Activated CD8-positive, alpha-beta memory T cell treated with anti-CD3 and anti-CD28 coated beads, Interleukin-2, amount 50 U/mL, for 1 hour (primary cell): ENCODE measurements around the gene RAP2A.

Experiments used
- DNase-seq: peaks from one replicate; pipeline ENCODE4 v3.0.0-alpha.2; 2020; ENCODE audit errors: extremely low read depth

Gene RAP2A

DNA sequence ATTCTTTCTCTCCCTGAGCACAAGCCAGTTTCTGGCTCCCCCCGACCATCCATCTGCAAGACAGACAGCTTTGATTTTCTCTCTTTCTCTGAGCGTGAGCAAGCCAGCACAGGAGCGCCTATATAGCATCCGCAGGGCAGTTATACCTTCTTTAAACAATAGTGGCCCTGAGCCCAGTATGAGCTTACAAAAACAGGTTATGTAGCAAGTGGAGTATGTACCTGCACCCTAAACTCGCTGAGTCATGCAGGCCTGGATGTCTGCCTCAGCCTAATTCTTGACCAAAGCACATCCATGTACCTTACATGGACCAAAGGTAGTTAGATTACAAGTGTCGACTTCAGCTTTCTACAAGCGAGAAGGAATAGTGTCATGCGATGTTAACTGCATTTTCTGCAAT is 61.7 kb downstream of the RAP2A start:
- DNase-seq: no peak

DNA sequence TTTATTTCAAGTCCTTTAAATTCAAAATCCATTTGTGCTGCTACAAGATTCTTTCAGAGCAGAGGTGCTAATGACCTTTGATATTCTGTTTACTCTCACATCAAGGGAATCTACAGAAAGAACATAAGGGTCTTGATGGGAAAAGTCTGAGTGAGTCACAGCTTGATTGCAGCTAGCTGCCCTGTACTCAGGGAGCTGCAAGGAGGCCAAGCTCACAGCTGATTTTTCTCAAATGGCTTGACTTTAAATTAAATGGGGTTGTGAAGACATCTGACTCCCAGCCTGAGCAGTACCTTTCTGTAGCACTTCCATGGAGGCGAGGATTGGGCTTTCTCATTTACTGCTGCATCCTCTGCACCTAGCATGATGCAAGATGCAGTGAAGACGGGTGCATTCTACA is 62.5 kb downstream of the RAP2A start:
- no peak for DNase-seq

DNA sequence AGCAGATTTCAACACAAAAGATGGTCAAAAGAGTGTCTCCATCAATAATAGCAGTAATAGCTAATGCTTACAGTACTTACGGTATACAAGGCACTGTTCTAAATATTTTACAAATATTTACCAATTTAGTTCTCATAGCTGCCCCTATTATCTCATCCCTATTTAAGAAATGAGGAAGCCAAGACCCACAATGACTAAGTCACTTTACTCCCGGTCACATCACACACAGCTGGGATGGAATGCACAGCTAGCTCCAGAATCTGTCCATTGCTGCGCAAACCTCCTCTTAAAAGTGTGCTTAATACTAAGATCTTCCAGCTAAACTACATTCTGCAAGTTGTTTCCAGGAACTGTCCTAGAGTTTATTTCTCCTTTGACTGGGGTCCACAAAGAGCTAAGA is 63.4 kb downstream of the RAP2A start:
- DNase-seq: no peak

DNA sequence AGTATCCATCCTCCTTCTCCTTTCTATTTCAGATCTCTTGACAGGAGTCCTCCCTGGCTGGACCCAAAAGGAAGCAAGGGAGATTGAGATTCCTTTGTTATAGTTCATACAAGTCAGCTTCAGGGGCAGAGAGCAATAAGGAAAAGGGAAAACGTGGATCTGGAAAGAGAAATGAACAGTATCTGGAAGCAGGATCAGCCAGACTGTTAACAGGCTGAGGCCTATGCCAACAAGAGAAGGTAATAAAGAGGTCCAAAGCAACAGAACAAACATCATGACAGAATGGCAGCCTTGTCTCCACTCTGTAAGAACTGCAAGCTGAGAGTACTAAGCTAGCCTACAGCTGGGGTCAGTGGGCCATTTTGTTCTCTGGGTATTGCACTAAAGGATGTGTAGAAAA is 64.5 kb downstream of the RAP2A start:
- DNase-seq: no peak

DNA sequence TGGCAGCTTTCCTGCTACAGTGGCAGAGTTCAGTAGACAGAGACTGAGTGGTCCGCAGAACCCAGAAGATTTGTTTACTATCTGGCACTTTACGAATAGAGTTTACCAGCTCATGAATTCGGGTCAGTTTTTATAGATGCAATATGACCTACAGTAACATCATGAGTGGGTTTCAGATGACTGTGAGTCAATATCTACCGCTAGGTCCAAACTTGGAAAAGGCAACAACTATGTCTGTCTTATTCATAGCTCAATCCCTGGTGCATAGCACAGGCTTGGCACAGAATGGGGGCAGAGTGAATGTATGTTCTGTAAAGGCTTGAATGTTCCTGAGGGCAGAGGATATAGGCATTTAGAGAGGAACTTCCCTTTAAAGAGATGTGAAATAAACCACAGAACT is 65.2 kb downstream of the RAP2A start:
- DNase-seq: no peak

DNA sequence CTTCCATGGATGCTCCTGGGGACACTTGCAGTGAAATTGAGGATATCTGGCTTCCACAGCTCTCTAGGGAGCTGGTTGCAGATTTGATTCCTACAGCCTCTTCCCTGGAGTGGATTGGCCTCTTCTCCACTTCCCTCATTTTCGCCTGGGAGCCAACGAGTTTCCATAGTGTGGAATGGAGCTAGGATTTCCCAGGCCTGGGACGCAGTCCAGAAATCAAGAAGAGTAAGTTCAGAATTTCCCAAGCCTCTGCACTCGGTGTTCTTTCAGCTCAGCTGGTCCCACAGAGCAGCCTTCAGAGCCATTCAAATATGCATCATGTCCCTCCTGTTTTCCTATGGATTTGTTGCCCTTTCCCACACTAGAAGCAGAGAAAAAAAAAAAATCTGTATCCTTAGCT is 68.2 kb downstream of the RAP2A start:
- no peak for DNase-seq

DNA sequence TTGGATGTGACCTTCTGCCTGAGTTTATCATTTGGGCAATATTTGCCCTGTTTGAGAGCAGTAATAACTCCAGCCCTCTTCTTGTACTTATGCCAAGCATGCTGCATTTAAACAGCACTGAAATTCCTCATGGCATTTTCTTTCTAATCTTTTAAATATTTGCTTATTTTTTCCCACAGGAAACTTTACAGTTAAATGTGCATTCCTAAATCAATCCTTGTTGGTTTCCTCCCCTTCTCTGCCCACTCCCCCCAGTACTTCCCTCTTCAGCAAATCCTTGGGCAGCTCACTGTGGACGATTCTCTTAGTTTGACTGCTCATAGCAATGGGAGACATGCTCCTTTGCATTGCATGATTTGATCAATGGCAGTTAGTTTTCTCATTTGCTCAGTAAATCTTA is 68.7 kb downstream of the RAP2A start:
- no peak for DNase-seq

DNA sequence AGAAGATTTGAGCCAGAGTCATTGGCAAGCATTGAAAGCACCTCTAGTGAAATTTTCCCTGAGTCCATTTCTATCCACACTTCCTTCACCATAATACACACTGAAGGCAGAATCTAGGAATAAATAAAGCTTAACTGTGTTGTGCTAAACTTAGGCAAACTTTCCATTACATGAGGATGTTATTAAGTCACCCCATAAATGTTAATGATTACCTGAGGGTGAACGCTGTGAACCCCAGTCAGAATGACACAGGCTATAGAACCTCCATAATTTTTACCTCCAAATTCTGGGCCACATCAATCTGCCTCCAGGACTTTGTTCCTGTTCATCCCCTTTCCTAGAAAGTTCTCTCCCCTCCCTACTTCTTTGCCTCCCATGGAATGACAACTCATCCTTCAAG is 71.0 kb downstream of the RAP2A start:
- DNase-seq: no peak

DNA sequence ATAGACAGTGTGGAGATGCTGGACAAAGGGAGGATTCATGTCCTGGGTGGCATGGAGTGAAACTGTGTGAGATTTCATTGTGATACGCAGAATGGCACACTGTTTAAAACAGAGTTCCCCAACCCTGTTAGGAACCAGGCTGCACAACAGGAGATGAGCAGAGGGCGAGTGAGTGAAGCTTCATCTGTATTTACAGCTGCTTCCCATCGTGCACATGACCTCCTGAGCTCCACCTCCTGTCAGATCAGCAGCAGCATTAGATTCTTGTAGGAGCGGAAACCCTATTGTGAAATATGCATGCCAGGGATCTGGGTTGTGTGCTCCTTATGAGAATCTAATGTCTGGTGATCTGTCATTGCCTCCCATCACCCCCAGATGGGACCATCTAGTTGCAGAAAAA is 72.5 kb downstream of the RAP2A start:
- no peak for DNase-seq

DNA sequence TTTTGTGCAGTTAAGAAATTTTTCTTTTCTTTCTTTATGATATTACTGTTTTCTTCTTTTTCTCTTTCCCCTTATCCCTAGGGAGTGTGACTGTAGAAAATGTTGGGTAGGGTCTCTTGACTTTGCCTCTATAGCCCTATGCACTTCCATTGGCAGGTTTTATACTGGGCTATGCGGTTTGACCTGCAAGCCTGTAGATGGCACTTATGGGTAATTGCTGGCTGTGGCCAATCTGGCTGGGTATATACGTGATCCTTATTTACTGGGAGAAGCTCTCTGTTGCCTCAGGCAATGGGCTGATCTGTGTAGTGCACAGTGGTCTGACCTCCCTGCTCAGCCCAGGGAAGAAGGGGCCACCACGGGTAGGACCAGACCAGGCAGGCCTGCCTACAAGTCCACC is 78.8 kb downstream of the RAP2A start:
- DNase-seq: no peak

DNA sequence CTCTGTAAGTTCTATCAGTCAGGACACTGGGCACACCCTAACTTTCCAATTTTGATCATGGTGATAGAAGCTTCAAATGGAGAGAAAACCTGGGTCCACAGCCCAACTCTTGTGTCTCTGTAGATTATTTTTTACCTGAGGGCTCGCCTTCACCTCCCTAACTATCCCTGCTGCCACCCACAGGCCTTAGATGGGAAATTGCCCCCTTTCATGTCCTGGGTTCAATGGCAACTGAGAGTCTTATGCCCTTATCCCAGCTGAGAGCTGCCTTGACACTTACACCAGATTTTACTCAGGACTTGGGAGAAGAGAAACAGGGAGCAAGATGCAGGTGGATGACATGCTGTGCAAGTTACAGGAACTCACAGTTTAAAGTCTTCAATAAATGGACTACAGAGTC is 81.7 kb downstream of the RAP2A start:
- no peak for DNase-seq

DNA sequence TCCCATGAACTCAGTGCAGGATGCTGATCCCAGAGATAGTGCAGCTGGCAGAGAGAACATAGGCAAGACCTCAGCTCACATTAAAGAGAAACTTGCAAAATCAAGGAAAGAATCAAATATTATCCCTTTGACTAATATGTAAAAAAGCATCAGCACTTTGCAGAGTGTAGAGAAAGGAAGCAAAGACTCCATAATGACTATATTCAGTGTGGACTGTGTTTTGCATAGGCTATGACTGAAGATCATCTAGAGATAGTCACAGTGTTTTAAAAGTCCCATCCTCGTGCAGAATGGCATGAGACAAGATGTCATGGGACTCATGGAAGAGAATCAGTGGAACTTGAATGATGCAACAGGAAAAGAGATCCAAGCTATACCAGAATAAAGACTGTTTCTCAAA is 84.0 kb downstream of the RAP2A start:
- DNase-seq: no peak
